ENCODE measurements around the gene SSR3. TPM values are rescaled to one million over a fixed set of nuclear protein-coding genes. Genes with fewer than 3 reads are reported as not detected.

The SSR3 gene
- total and polyA plus RNA-seq, 9 of the 15 experiments (the other 6 are each of a cell fraction or from before 2014, with no cell fraction given), result 104 to 464 (median 307) TPM

DNA sequence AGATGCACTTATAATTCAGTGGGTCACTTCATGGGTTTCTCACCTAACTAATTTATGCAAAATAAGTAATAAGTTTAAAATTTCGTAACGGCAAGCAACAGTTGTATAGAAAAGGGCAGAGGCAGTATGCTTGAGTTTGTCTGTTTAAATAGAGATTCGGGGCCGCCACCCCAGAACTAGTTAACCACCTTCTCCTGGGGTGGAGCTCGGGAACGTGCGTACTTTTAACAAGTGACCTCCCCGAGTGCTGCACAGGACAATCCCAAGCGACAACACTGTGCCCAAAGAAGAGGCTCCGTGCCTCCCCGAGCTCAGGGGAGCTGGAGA, 439 bp downstream of the SSR3 start:
- in situ Hi-C loops (cut with MboI) (loop anchor here (5.0 kb wide), 1 partner anchor 108 kb away; no protein-coding TSS in a partner anchor), intact Hi-C loops (cut with micrococcal nuclease) (loop anchor here (2.0 to 10.0 kb wide), 3 partner anchors 24 to 260 kb away; no protein-coding TSS in a partner anchor)
- ATAC-seq, result peak; percentile 51; the same call in 1 of the 3 replicates

More for the DNA sequence above, 439 bp downstream of the SSR3 start:
- ChIA-PET POLR2A (interaction anchor here (0.5 to 3.0 kb wide), 27 partner anchors 11 to 606 kb away, joined by 3 to 27 read pairs (median 4); partner anchors contain the start of genes CCNL1 and TIPARP), CTCF (ENCODE audit: low intra/inter-chr PET ratio) (interaction anchor here (2.7 kb wide), 1 partner anchor 119 kb away, joined by 11 read pairs; the partner anchor contains the start of gene TIPARP)
- H3K9ac ChIP-seq (ENCODE audit: insufficient read depth in 1 of 2, low read depth in 2 of 2, low read length in 2 of 2), result peak overlapping the region; percentile 90 to 95
- peak overlapping the region; percentile 94 for H3K4me2 ChIP-seq (ENCODE audit: insufficient read depth, low read length)
- peak in 1 of 4 experiments; percentile 64 for DNase-seq (ENCODE audit: extremely low read depth in 1 of 4, low spot score in 3 of 4)
- H3K79me2 ChIP-seq (ENCODE audit: control insufficient read depth, insufficient read depth, low read length), result peaks cover 58% of the 10 kb centered on the region
- peak overlapping the region; percentile 95 for H2AFZ ChIP-seq (ENCODE audit: low read depth, low read length)
- H3K27me3 ChIP-seq (ENCODE audit: control insufficient read depth in 2 of 2, insufficient read depth in 2 of 2, low read length in 2 of 2), result no peaks in the 10 kb centered on the region
- H3K9me3 ChIP-seq (replicated peaks; ENCODE audit: control insufficient read depth, insufficient read depth, low read depth, low read length), result 0 out of 2 replicates have a peak, but pooled peaks cover 4% of the 10 kb centered on the region
- no peaks in the 10 kb centered on the region for H3K9me1 ChIP-seq (ENCODE audit: control insufficient read depth, insufficient read depth, low read length)
- TF ChIP-seq ZNF277 (CRISPR knock-in tag; IDR thresholded peaks at IDR 0.05; ENCODE audit: borderline replicate concordance), result no peak
- TF ChIP-seq ZNF830 (CRISPR knock-in tag; IDR thresholded peaks at IDR 0.05), result 0 out of 2 replicates have a peak, but pooled peaks have one; percentile 75
- no peak for TF ChIP-seq ZNF644 (tag; IDR thresholded peaks at IDR 0.05; ENCODE audit: low read depth)
- TF ChIP-seq HDAC1 (IDR thresholded peaks at IDR 0.05), result no peak
- no peak for TF ChIP-seq NR2C2 (CRISPR knock-in tag; IDR thresholded peaks at IDR 0.05)
- 0 out of 2 replicates have a peak, but pooled peaks have one; percentile 47 for TF ChIP-seq NR2C2 (tag; IDR thresholded peaks at IDR 0.05)
- TF ChIP-seq ZNF57 (CRISPR knock-in tag; IDR thresholded peaks at IDR 0.05), result no peak
- TF ChIP-seq, protein P1, sequence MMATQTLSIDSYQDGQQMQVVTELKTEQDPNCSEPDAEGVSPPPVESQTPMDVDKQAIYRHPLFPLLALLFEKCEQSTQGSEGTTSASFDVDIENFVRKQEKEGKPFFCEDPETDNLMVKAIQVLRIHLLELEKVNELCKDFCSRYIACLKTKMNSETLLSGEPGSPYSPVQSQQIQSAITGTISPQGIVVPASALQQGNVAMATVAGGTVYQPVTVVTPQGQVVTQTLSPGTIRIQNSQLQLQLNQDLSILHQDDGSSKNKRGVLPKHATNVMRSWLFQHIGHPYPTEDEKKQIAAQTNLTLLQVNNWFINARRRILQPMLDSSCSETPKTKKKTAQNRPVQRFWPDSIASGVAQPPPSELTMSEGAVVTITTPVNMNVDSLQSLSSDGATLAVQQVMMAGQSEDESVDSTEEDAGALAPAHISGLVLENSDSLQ (IDR thresholded peaks at IDR 0.05), result no peak
- no peak for TF ChIP-seq SMC3 (conservative IDR thresholded peaks at IDR 0.05; ENCODE audit: insufficient read depth, low read depth, low read length)
- no peak for TF ChIP-seq ASH1L (IDR thresholded peaks at IDR 0.05; ENCODE audit: borderline replicate concordance, low read depth, partially characterized antibody)
- TF ChIP-seq MYBL2 (IDR thresholded peaks at IDR 0.05; ENCODE audit: low read depth), result no peak
- no peak for TF ChIP-seq MYBL2 (CRISPR knock-in tag; IDR thresholded peaks at IDR 0.05; ENCODE audit: borderline replicate concordance)
- TF ChIP-seq SNAPC5 (CRISPR knock-in tag; IDR thresholded peaks at IDR 0.05), result no peak
- TF ChIP-seq POLR2H (tag; IDR thresholded peaks at IDR 0.05; ENCODE audit: low read depth), result no peak
- no peak for TF ChIP-seq NCOA1 (IDR thresholded peaks at IDR 0.05; ENCODE audit: low read depth)
- TF ChIP-seq JUND (IDR thresholded peaks at IDR 0.05; ENCODE audit: borderline replicate concordance, low read depth, low read length), result no peak
- no peak for TF ChIP-seq JUND (tag; IDR thresholded peaks at IDR 0.05; ENCODE audit: borderline replicate concordance, low read depth, low read length)
- no peak for TF ChIP-seq ZBTB17 (CRISPR knock-in tag; IDR thresholded peaks at IDR 0.05)
- no peak for TF ChIP-seq BACH1 (tag; IDR thresholded peaks at IDR 0.05)
- no peak for TF ChIP-seq SMARCE1 (IDR thresholded peaks at IDR 0.05)
- TF ChIP-seq RBFOX2 (IDR thresholded peaks at IDR 0.05; ENCODE audit: low read depth, low read length), result no peak
- BruUV-seq (replicated peaks), result no TSS peak
- no peak for FAIRE-seq
- peaks cover 6 to 42% of the 10 kb centered on the region in 2 experiments; a peak in 4 of 5 replicates for H3K4me1 ChIP-seq (replicated peaks in 1 of 2; ENCODE audit: control insufficient read depth in 2 of 2, insufficient read depth in 2 of 2, low read length in 2 of 2)
- H3K27ac ChIP-seq (ENCODE audit: extremely low read depth, low read depth, low read length), result peak overlapping the region; percentile 86
- no peaks in the 10 kb centered on the region for H4K20me1 ChIP-seq (replicated peaks; ENCODE audit: control insufficient read depth, insufficient read depth, low read length)
- peaks cover 43% of the 10 kb centered on the region for H3K36me3 ChIP-seq (ENCODE audit: control insufficient read depth, insufficient read depth, low read length)
- WGBS (ENCODE audit: insufficient coverage, low coverage, missing lambda C conversion rate), result under 1% methylated on average over 11 of the region's 11 CpGs
- H3K4me3 ChIP-seq, result peak overlapping the region; percentile 74
